ENCODE data around the gene MUTYH. TPM values are rescaled to one million over a fixed set of nuclear protein-coding genes. Genes with fewer than 3 reads are reported as not detected.
"Not testable (repeated sequence)": the region's sequence is repeated elsewhere in the genome, so short reads cannot be mapped to it uniquely, and the experiment has no call there.

Gene MUTYH
- polyA plus RNA-seq, 1 donor from 2014 or later = 59.8 TPM

DNA sequence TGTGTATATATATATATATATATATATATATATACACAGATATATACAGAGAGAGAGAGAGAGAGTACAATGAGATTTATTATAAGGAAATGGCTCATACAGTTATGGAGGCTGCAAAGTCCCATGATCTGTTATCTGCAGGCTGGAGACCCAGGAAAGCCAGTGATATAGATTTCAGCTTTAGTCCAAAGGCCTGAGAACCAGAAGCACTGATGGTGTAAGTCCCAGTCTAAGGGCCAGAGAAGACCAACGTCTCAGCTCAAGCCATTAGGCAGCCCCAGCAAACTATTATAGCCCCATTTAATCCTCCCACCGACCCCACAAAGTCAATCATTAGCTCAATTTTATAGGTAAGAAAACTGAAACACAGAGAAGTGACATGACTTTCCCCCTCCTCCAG is 48.5 kb downstream of the MUTYH start:
- Histone ChIP-seq H3K36me3 (ENCODE audit: insufficient read depth, low read length) (no peaks in the 10 kb centered on the region), H3F3A (ENCODE audit: insufficient read depth, low read length, poor library complexity, severe bottlenecking) (no peaks in the 10 kb centered on the region), H3K27me3 (ENCODE audit: insufficient read depth, low read depth, low read length) (no peaks in the 10 kb centered on the region), H3K27ac (ENCODE audit: low read length) (no peak overlapping the region), H3K9ac (ENCODE audit: low read length) (no peak overlapping the region), H2AFZ (ENCODE audit: low read depth, low read length) (no peak overlapping the region), H3K4me3 (ENCODE audit: low read length) (no peak overlapping the region), H3K4me2 (ENCODE audit: low read length) (no peak overlapping the region), H4K20me1 (ENCODE audit: insufficient read depth) (no peaks in the 10 kb centered on the region), H3K9me2 (ENCODE audit: insufficient read depth, low read length) (no peaks in the 10 kb centered on the region), H3K79me2 (replicated peaks; ENCODE audit: insufficient read depth, low read length) (no peaks in the 10 kb centered on the region), H3K9me3 (ENCODE audit: low read length) (no peaks in the 10 kb centered on the region)
- TF ChIP-seq EZH2 (IDR thresholded peaks at IDR 0.05; ENCODE audit: borderline replicate concordance, insufficient read depth, low read length, poor library complexity, severe bottlenecking) (no peak), TAF1 (IDR thresholded peaks at IDR 0.05; ENCODE audit: low read depth) (no peak), EP300 (conservative IDR thresholded peaks at IDR 0.05; ENCODE audit: poor library complexity, severe bottlenecking) (no peak), MXI1 (conservative IDR thresholded peaks at IDR 0.05; ENCODE audit: poor library complexity, severe bottlenecking) (no peak), POLR2AphosphoS5 (IDR thresholded peaks at IDR 0.05) (no peak), RAD21 (conservative IDR thresholded peaks at IDR 0.05) (no peak), SMC3 (conservative IDR thresholded peaks at IDR 0.05; ENCODE audit: poor library complexity) (no peak)
- TF ChIP-seq, protein P1, sequence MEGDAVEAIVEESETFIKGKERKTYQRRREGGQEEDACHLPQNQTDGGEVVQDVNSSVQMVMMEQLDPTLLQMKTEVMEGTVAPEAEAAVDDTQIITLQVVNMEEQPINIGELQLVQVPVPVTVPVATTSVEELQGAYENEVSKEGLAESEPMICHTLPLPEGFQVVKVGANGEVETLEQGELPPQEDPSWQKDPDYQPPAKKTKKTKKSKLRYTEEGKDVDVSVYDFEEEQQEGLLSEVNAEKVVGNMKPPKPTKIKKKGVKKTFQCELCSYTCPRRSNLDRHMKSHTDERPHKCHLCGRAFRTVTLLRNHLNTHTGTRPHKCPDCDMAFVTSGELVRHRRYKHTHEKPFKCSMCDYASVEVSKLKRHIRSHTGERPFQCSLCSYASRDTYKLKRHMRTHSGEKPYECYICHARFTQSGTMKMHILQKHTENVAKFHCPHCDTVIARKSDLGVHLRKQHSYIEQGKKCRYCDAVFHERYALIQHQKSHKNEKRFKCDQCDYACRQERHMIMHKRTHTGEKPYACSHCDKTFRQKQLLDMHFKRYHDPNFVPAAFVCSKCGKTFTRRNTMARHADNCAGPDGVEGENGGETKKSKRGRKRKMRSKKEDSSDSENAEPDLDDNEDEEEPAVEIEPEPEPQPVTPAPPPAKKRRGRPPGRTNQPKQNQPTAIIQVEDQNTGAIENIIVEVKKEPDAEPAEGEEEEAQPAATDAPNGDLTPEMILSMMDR (IDR thresholded peaks at IDR 0.05; ENCODE audit: poor library complexity, severe bottlenecking) = no peak
- TF ChIP-seq, protein P2, sequence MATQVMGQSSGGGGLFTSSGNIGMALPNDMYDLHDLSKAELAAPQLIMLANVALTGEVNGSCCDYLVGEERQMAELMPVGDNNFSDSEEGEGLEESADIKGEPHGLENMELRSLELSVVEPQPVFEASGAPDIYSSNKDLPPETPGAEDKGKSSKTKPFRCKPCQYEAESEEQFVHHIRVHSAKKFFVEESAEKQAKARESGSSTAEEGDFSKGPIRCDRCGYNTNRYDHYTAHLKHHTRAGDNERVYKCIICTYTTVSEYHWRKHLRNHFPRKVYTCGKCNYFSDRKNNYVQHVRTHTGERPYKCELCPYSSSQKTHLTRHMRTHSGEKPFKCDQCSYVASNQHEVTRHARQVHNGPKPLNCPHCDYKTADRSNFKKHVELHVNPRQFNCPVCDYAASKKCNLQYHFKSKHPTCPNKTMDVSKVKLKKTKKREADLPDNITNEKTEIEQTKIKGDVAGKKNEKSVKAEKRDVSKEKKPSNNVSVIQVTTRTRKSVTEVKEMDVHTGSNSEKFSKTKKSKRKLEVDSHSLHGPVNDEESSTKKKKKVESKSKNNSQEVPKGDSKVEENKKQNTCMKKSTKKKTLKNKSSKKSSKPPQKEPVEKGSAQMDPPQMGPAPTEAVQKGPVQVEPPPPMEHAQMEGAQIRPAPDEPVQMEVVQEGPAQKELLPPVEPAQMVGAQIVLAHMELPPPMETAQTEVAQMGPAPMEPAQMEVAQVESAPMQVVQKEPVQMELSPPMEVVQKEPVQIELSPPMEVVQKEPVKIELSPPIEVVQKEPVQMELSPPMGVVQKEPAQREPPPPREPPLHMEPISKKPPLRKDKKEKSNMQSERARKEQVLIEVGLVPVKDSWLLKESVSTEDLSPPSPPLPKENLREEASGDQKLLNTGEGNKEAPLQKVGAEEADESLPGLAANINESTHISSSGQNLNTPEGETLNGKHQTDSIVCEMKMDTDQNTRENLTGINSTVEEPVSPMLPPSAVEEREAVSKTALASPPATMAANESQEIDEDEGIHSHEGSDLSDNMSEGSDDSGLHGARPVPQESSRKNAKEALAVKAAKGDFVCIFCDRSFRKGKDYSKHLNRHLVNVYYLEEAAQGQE (IDR thresholded peaks at IDR 0.05; ENCODE audit: borderline replicate concordance) = no peak

DNA sequence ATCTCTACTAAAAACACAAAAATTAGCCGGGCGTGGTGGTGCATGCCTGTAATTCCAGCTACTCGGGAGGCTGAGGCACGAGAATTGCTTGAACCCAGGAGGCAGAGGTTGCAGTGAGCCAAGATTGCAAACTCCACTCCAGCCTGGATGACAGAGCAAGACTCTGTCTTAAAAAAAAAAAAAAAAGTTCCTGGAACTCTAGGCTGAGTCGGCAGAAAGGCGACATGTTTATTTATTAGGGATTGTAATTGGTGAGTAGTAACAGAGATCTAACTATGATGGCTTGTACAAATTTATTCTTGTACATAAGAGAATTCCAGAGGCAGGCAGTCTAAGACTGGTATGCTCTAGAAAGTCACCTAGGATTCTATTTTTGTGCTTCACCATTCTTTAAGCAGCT is 49.2 kb downstream of the MUTYH start:
- not testable (repeated sequence) for H3K9me2 ChIP-seq (ENCODE audit: insufficient read depth, low read length); H3K9me3 ChIP-seq (ENCODE audit: low read length); H3K4me2 ChIP-seq (ENCODE audit: low read length); H2AFZ ChIP-seq (ENCODE audit: low read depth, low read length); H4K20me1 ChIP-seq (ENCODE audit: insufficient read depth); H3K4me3 ChIP-seq (ENCODE audit: low read length); H3F3A ChIP-seq (ENCODE audit: insufficient read depth, low read length, poor library complexity, severe bottlenecking); H3K27ac ChIP-seq (ENCODE audit: low read length); H3K36me3 ChIP-seq (ENCODE audit: insufficient read depth, low read length); H3K9ac ChIP-seq (ENCODE audit: low read length); H3K79me2 ChIP-seq (replicated peaks; ENCODE audit: insufficient read depth, low read length); H3K27me3 ChIP-seq (ENCODE audit: insufficient read depth, low read depth, low read length)

DNA sequence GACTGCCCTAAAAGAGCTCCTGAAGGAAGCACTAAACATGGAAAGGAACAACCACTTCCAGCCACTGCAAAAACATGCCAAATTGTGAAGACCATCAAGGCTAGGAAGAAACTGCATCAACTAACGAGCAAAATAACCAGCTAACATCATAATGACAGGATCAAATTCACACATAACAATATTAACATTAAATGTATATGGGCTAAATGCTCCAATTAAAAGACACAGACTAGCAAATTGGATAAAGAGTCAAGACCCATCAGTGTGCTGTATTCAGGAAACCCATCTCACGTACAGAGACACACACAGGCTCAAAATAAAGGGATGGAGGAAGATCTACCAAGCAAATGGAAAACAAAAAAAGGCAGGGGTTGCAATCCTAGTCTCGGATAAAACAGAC is 53.7 kb downstream of the MUTYH start:
- not testable (repeated sequence) for H3F3A ChIP-seq (ENCODE audit: insufficient read depth, low read length, poor library complexity, severe bottlenecking); H4K20me1 ChIP-seq (ENCODE audit: insufficient read depth); H3K4me3 ChIP-seq (ENCODE audit: low read length); H3K9ac ChIP-seq (ENCODE audit: low read length); H3K79me2 ChIP-seq (replicated peaks; ENCODE audit: insufficient read depth, low read length); H3K9me2 ChIP-seq (ENCODE audit: insufficient read depth, low read length); H3K27me3 ChIP-seq (ENCODE audit: insufficient read depth, low read depth, low read length); H3K36me3 ChIP-seq (ENCODE audit: insufficient read depth, low read length); H2AFZ ChIP-seq (ENCODE audit: low read depth, low read length); H3K27ac ChIP-seq (ENCODE audit: low read length); H3K4me2 ChIP-seq (ENCODE audit: low read length); H3K9me3 ChIP-seq (ENCODE audit: low read length)

DNA sequence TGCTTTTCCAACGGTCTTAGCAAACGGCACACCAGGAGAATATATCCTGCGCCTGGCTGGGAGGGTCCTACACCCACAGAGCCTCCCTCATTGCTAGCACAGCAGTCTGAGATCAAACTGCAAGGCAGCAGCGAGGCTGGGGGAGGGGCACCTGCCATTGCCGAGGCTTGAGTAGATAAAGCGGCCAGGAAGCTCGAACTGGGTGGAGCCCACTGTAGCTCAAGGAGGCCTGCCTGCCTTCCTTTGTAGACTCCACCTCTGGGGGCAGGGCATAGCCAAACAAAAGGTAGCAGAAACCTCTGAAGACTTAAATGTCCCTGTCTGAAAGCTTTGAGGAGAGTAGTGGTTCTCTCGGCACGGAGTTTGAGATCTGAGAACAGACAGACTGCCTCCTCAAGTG is 55.4 kb downstream of the MUTYH start:
- not testable (repeated sequence) for H3F3A ChIP-seq (ENCODE audit: insufficient read depth, low read length, poor library complexity, severe bottlenecking); H3K9me2 ChIP-seq (ENCODE audit: insufficient read depth, low read length); H3K9ac ChIP-seq (ENCODE audit: low read length); H3K27me3 ChIP-seq (ENCODE audit: insufficient read depth, low read depth, low read length); H3K9me3 ChIP-seq (ENCODE audit: low read length); H3K4me2 ChIP-seq (ENCODE audit: low read length); H3K79me2 ChIP-seq (replicated peaks; ENCODE audit: insufficient read depth, low read length); H3K27ac ChIP-seq (ENCODE audit: low read length); H3K4me3 ChIP-seq (ENCODE audit: low read length); H3K36me3 ChIP-seq (ENCODE audit: insufficient read depth, low read length); H2AFZ ChIP-seq (ENCODE audit: low read depth, low read length); H4K20me1 ChIP-seq (ENCODE audit: insufficient read depth)
